Stomach (tissue), 9 donors: Measurements from ENCODE around the gene KCNA10. TPM values are rescaled to one million over a fixed set of nuclear protein-coding genes. Genes with fewer than 3 reads are reported as not detected.

Experiments used
- DNase-seq, 2 donors: peaks; one replicate each; pipeline versions ENCODE4 v3.0.0 to v3.0.0-alpha.2; 2013 to 2019
- H3K27ac ChIP-seq, 5 donors: fragments of 200-600 bp in 4 of 5; sonication (generic) in 4 of 5; one replicate each; pipeline ENCODE4 v1.5.1; 2013 to 2019; ENCODE audit warnings: mild to moderate bottlenecking in 1 of 5, moderate library complexity in 1 of 5
- H3K27me3 ChIP-seq, 3 donors: fragments of 200-600 bp; sonication (generic); one replicate each; pipeline ENCODE4 v1.5.1; 2017 to 2019; ENCODE audit warnings: mixed run types in 1 of 3
- H3K36me3 ChIP-seq, 4 donors: fragments of 200-600 bp; sonication (generic); 1 replicate in 3 of 4; 2 replicates in 1 of 4; pipeline ENCODE4 v1.5.1; 2016 to 2019
- H3K4me1 ChIP-seq, 4 donors: fragments of 200-600 bp; sonication (generic); one replicate each; pipeline ENCODE4 v1.5.1; 2016 to 2019
- H3K4me3 ChIP-seq, 4 donors: fragments of 200-600 bp; sonication (generic) in 3 of 4; one replicate each; pipeline ENCODE4 v1.5.1; 2016 to 2019; ENCODE audit warnings: mild to moderate bottlenecking in 1 of 4
- H3K9me3 ChIP-seq, 4 donors: fragments of 200-600 bp; sonication (generic); one replicate each; pipeline ENCODE4 v1.5.1; 2016 to 2019
- EP300 ChIP-seq: sonication (generic); formaldehyde crosslinking; IDR thresholded peaks from one replicate; pipeline ENCODE4 v1.6.1; 2017; ENCODE audit warnings: antibody characterized with exemption
- POLR2A ChIP-seq, 4 donors: fragments of 450-650 bp; IDR thresholded peaks; one replicate each; pipeline ENCODE4 v1.6.1; 2016; ENCODE audit warnings: antibody characterized with exemption in 4 of 4, control low read depth in 2 of 4, mild to moderate bottlenecking in 1 of 4, moderate library complexity in 1 of 4
- POLR2AphosphoS5 ChIP-seq, 3 donors: sonication (generic); formaldehyde crosslinking; IDR thresholded peaks; one replicate each; pipeline ENCODE4 v1.6.1; 2016; ENCODE audit warnings: antibody characterized with exemption in 3 of 3
- WGBS, 5 donors: extraction: QIAGEN DNeasy Blood & Tissue Kit in 3 of 5; methylation state at CpG; one replicate each; pipeline versions ENCODE4 v1.1.5 to v1.1.7; 2013 to 2018; 5-methylcytosine and 5-hydroxymethylcytosine counted together
- intact Hi-C: fragments of 100-400 bp; cut with DNase I; formaldehyde crosslinking; loops from one replicate; pipeline ENCODE4 v1.15.1; 2023; ENCODE audit warnings: low total_unique reads
- polyA plus RNA-seq, 3 donors: library from polyadenylated mRNA; stranded (reverse); fragments of 200-250 nt; gene quantifications; one replicate each; pipeline ENCODE4 v1.2.3, GENCODE V29; 2013
- total RNA-seq, 5 donors: library from RNA; depleted of rRNA; stranded (reverse); fragments of >200 nt; gene quantifications; one replicate each; pipeline versions ENCODE4 v1.1.0 to v1.2.3, GENCODE V29; 2014 to 2016
- TF ChIP-seq, protein P1 (sequence below), 7 experiments: fragments of 450-650 bp in 4 of 7; fragments of 200-600 bp in 3 of 7; sonication (generic) in 3 of 7; IDR thresholded peaks; one replicate each; pipeline ENCODE4 v1.5.1; 2016 to 2019; ENCODE audit warnings: antibody characterized with exemption in 7 of 7, control low read depth in 2 of 7, mild to moderate bottlenecking in 1 of 7
- donor health status: healthy with polysubstance abuse.
- donor health status: Bipolar disorder and iron deficiency.
- donor health status: healthy.

Gene KCNA10
- total and polyA plus RNA-seq, 8 donors, result 0.12 to 0.58 TPM; not detected in 6

DNA sequence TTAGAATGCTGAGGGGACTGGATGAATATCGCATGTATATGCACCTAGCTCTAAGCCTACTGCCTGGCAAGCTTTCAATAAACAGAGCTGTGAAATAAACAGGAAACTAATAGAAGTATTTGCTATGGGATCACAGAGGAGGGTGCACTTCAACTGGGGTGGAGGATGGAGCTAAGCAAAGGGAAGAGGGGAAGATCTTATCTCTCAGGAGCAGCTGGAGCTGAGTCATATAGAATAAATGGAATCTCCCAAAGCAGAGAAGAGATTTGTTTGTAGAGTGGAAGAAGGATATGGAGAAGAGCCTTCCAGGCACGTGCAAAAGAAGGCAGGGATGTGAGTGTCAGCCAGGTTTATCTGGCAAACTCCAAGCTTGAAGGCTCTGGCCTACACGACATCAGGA lies 17.0 kb upstream of the KCNA10 start:
- DNase-seq, result no peak
- H3K36me3 ChIP-seq, result no peaks in the 10 kb centered on the region
- WGBS, 5 donors, result 40 to 55% (median 49%) methylated on average over 3 of the region's 3 CpGs
- peaks cover 0 to 52% (median 0%) of the 10 kb centered on the region in 3 donors for H3K27me3 ChIP-seq
- intact Hi-C loops, result no loop called here
- no peak overlapping the region for H3K27ac ChIP-seq
- no peak overlapping the region for H3K4me3 ChIP-seq
- H3K9me3 ChIP-seq, result no peaks in the 10 kb centered on the region
- TF ChIP-seq EP300, result no peak
- TF ChIP-seq POLR2A (IDR thresholded peaks at IDR 0.05), result no peak
- TF ChIP-seq POLR2AphosphoS5 (IDR thresholded peaks at IDR 0.05), result no peak
- TF ChIP-seq, protein P1, sequence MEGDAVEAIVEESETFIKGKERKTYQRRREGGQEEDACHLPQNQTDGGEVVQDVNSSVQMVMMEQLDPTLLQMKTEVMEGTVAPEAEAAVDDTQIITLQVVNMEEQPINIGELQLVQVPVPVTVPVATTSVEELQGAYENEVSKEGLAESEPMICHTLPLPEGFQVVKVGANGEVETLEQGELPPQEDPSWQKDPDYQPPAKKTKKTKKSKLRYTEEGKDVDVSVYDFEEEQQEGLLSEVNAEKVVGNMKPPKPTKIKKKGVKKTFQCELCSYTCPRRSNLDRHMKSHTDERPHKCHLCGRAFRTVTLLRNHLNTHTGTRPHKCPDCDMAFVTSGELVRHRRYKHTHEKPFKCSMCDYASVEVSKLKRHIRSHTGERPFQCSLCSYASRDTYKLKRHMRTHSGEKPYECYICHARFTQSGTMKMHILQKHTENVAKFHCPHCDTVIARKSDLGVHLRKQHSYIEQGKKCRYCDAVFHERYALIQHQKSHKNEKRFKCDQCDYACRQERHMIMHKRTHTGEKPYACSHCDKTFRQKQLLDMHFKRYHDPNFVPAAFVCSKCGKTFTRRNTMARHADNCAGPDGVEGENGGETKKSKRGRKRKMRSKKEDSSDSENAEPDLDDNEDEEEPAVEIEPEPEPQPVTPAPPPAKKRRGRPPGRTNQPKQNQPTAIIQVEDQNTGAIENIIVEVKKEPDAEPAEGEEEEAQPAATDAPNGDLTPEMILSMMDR (IDR thresholded peaks at IDR 0.05), result no peak
- no peaks in the 10 kb centered on the region for H3K4me1 ChIP-seq

DNA sequence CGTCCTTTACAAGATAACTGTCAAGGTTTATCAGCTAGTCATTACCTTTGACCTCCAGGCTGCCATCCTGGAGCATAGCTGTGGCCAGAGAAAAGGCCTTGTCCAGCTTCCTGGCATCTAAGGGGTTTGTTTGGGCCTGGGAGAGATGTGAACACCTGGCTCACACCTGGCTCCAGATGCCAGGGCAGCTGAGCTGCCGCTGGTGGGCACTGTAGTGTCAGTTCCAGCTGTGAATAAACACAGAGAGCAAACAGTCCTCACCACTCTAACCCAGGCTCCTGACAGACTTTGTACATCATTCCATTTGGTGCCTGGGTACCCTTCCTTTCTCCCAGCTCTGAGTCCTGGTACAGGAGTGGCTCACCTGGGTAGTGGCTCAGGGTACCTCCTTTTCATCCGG lies 14.3 kb upstream of the KCNA10 start:
- Histone ChIP-seq H3K27ac (no peak overlapping the region), H3K27me3 (peaks cover 0 to 61% (median 0%) of the 10 kb centered on the region in 3 donors), H3K9me3 (no peaks in the 10 kb centered on the region), H3K4me3 (no peak overlapping the region), H3K4me1 (no peaks in the 10 kb centered on the region), H3K36me3 (no peaks in the 10 kb centered on the region)
- DNase-seq, result no peak
- WGBS, 5 donors, result 34 to 41% (median 36%) methylated on average over 3 of the region's 3 CpGs
- intact Hi-C loops, result no loop called here
- TF ChIP-seq EP300 (no peak), POLR2AphosphoS5 (IDR thresholded peaks at IDR 0.05) (no peak), POLR2A (IDR thresholded peaks at IDR 0.05) (no peak)
- TF ChIP-seq, protein P1 (IDR thresholded peaks at IDR 0.05), result no peak

- 83 to 97% (median 89%) methylated on average over 1 of the region's 1 CpG for WGBS, 5 donors
- Histone ChIP-seq H3K36me3 (no peaks in the 10 kb centered on the region), H3K9me3 (no peaks in the 10 kb centered on the region), H3K4me3 (no peak overlapping the region), H3K27ac (no peak overlapping the region), H3K4me1 (peaks cover 0 to 12% (median 5%) of the 10 kb centered on the region in 4 donors), H3K27me3 (peaks cover 0 to 88% (median 8%) of the 10 kb centered on the region in 3 donors)
- TF ChIP-seq POLR2A (IDR thresholded peaks at IDR 0.05) (no peak), POLR2AphosphoS5 (IDR thresholded peaks at IDR 0.05) (no peak), EP300 (no peak)
- TF ChIP-seq, protein P1 (IDR thresholded peaks at IDR 0.05), result no peak
- intact Hi-C loops, result no loop called here
- DNase-seq, result no peak
Observed at GRCh38 chr1:110529011-110529410, 10.0 kb upstream of the KCNA10 start.

- Histone ChIP-seq H3K27me3 (peaks cover 0 to 89% (median 8%) of the 10 kb centered on the region in 3 donors), H3K36me3 (no peaks in the 10 kb centered on the region), H3K9me3 (no peaks in the 10 kb centered on the region), H3K4me1 (peaks cover 0 to 12% (median 5%) of the 10 kb centered on the region in 4 donors), H3K27ac (no peak overlapping the region), H3K4me3 (no peak overlapping the region)
- intact Hi-C loops, result no loop called here
- no peak for DNase-seq
- 61 to 68% (median 65%) methylated on average over 7 of the region's 7 CpGs for WGBS, 5 donors
- TF ChIP-seq EP300, result no peak
- TF ChIP-seq, protein P1 (IDR thresholded peaks at IDR 0.05), result no peak
- no peak for TF ChIP-seq POLR2A (IDR thresholded peaks at IDR 0.05)
- no peak for TF ChIP-seq POLR2AphosphoS5 (IDR thresholded peaks at IDR 0.05)
Observed at GRCh38 chr1:110526201-110526780, 7.3 kb upstream of the KCNA10 start.
